ENCODE results near the gene PRDM8. TPM values are rescaled to one million over a fixed set of nuclear protein-coding genes. Genes with fewer than 3 reads are reported as not detected.

The PRDM8 gene
- total RNA-seq, 1 experiment from 2014 or later, result not detected

DNA sequence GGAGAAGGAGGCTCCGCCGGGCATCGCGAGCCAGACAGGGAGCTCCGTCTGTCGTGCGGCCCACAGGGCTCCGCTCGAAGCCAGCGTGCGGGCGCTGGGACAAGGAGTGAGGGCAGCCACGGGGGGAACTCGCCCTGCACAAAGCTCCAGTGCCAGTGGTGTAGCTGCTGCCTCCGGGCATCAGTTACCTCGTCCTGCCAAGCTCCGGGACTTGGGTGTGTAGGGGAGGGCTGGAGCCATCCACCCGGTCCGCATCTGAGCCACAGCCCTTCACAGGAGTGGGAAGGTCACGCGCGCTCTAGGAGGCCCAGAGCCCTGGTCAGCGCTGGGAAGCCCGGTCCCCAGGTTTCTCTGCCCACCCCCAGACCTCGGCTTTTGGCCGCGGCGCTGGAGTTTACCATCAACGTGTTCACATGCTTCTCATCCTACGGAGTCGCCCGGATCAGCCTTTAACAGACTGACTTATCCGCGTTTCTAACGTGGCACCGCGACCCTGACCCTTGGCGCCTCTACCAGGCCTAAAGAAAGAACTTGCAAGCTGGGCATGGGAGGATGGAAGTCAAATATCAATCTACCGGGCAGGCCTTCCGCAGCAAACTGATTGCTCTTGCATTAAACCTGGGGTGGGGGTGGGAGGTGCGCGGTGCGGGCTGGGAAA lies 8.4 kb upstream of the PRDM8 start:
- Mint-ChIP-seq H3K9me3 (no peaks in the 10 kb centered on the region), H3K27me3 (ENCODE audit: low read depth) (peaks cover 100% of the 10 kb centered on the region), H3K4me1 (peaks cover 41% of the 10 kb centered on the region), H3K36me3 (peaks cover 2% of the 10 kb centered on the region; the same call in 1 of the 2 replicates), H3K4me3 (peak overlapping the region; percentile 41), H3K27ac (no peak overlapping the region)
- ATAC-seq (no peak), DNase-seq (ENCODE audit: low spot score) (no peak)
- no peak for TF ChIP-seq NR1H2 (CRISPR knock-in tag; IDR thresholded peaks at IDR 0.05)
- TF ChIP-seq, protein P1, sequence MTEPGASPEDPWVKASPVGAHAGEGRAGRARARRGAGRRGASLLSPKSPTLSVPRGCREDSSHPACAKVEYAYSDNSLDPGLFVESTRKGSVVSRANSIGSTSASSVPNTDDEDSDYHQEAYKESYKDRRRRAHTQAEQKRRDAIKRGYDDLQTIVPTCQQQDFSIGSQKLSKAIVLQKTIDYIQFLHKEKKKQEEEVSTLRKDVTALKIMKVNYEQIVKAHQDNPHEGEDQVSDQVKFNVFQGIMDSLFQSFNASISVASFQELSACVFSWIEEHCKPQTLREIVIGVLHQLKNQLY (CRISPR knock-in tag; IDR thresholded peaks at IDR 0.05), result no peak
- TF ChIP-seq, protein P2, sequence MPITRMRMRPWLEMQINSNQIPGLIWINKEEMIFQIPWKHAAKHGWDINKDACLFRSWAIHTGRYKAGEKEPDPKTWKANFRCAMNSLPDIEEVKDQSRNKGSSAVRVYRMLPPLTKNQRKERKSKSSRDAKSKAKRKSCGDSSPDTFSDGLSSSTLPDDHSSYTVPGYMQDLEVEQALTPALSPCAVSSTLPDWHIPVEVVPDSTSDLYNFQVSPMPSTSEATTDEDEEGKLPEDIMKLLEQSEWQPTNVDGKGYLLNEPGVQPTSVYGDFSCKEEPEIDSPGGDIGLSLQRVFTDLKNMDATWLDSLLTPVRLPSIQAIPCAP (CRISPR knock-in tag; IDR thresholded peaks at IDR 0.05), result no peak
- TF ChIP-seq, protein P3, sequence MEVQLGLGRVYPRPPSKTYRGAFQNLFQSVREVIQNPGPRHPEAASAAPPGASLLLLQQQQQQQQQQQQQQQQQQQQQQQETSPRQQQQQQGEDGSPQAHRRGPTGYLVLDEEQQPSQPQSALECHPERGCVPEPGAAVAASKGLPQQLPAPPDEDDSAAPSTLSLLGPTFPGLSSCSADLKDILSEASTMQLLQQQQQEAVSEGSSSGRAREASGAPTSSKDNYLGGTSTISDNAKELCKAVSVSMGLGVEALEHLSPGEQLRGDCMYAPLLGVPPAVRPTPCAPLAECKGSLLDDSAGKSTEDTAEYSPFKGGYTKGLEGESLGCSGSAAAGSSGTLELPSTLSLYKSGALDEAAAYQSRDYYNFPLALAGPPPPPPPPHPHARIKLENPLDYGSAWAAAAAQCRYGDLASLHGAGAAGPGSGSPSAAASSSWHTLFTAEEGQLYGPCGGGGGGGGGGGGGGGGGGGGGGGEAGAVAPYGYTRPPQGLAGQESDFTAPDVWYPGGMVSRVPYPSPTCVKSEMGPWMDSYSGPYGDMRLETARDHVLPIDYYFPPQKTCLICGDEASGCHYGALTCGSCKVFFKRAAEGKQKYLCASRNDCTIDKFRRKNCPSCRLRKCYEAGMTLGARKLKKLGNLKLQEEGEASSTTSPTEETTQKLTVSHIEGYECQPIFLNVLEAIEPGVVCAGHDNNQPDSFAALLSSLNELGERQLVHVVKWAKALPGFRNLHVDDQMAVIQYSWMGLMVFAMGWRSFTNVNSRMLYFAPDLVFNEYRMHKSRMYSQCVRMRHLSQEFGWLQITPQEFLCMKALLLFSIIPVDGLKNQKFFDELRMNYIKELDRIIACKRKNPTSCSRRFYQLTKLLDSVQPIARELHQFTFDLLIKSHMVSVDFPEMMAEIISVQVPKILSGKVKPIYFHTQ (CRISPR knock-in tag; IDR thresholded peaks at IDR 0.05), result no peak
- TF ChIP-seq ZNF219 (CRISPR knock-in tag; IDR thresholded peaks at IDR 0.05; ENCODE audit: borderline replicate concordance), result no peak
- TF ChIP-seq, protein P4, sequence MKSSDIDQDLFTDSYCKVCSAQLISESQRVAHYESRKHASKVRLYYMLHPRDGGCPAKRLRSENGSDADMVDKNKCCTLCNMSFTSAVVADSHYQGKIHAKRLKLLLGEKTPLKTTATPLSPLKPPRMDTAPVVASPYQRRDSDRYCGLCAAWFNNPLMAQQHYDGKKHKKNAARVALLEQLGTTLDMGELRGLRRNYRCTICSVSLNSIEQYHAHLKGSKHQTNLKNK (CRISPR knock-in tag; IDR thresholded peaks at IDR 0.05), result no peak
- TF ChIP-seq, protein P5, sequence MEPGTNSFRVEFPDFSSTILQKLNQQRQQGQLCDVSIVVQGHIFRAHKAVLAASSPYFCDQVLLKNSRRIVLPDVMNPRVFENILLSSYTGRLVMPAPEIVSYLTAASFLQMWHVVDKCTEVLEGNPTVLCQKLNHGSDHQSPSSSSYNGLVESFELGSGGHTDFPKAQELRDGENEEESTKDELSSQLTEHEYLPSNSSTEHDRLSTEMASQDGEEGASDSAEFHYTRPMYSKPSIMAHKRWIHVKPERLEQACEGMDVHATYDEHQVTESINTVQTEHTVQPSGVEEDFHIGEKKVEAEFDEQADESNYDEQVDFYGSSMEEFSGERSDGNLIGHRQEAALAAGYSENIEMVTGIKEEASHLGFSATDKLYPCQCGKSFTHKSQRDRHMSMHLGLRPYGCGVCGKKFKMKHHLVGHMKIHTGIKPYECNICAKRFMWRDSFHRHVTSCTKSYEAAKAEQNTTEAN (CRISPR knock-in tag; IDR thresholded peaks at IDR 0.05), result no peak
- no peak for TF ChIP-seq CREM (CRISPR knock-in tag; IDR thresholded peaks at IDR 0.05)
- no peak for TF ChIP-seq TP53 (CRISPR knock-in tag; IDR thresholded peaks at IDR 0.05)
- TF ChIP-seq MYBL2 (CRISPR knock-in tag; IDR thresholded peaks at IDR 0.05), result no peak
- TF ChIP-seq, protein P6, sequence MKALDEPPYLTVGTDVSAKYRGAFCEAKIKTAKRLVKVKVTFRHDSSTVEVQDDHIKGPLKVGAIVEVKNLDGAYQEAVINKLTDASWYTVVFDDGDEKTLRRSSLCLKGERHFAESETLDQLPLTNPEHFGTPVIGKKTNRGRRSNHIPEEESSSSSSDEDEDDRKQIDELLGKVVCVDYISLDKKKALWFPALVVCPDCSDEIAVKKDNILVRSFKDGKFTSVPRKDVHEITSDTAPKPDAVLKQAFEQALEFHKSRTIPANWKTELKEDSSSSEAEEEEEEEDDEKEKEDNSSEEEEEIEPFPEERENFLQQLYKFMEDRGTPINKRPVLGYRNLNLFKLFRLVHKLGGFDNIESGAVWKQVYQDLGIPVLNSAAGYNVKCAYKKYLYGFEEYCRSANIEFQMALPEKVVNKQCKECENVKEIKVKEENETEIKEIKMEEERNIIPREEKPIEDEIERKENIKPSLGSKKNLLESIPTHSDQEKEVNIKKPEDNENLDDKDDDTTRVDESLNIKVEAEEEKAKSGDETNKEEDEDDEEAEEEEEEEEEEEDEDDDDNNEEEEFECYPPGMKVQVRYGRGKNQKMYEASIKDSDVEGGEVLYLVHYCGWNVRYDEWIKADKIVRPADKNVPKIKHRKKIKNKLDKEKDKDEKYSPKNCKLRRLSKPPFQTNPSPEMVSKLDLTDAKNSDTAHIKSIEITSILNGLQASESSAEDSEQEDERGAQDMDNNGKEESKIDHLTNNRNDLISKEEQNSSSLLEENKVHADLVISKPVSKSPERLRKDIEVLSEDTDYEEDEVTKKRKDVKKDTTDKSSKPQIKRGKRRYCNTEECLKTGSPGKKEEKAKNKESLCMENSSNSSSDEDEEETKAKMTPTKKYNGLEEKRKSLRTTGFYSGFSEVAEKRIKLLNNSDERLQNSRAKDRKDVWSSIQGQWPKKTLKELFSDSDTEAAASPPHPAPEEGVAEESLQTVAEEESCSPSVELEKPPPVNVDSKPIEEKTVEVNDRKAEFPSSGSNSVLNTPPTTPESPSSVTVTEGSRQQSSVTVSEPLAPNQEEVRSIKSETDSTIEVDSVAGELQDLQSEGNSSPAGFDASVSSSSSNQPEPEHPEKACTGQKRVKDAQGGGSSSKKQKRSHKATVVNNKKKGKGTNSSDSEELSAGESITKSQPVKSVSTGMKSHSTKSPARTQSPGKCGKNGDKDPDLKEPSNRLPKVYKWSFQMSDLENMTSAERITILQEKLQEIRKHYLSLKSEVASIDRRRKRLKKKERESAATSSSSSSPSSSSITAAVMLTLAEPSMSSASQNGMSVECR (CRISPR knock-in tag; IDR thresholded peaks at IDR 0.05; ENCODE audit: borderline replicate concordance), result no peak
- TF ChIP-seq HMGA2 (CRISPR knock-in tag; IDR thresholded peaks at IDR 0.05), result no peak
- no peak for TF ChIP-seq RORB (CRISPR knock-in tag; IDR thresholded peaks at IDR 0.05)
- TF ChIP-seq JUN (CRISPR knock-in tag; IDR thresholded peaks at IDR 0.05), result no peak
- TF ChIP-seq NFYB (CRISPR knock-in tag; conservative IDR thresholded peaks at IDR 0.05; ENCODE audit: low read depth), result no peak
- ChIA-PET POLR2A (interaction anchor here (0.7 kb wide), 1 partner anchor 25 kb away, joined by 10 read pairs; no protein-coding TSS in a partner anchor), CTCF (interaction anchor here (0.6 to 4.0 kb wide), 2 partner anchors 14 to 83 kb away, joined by 3 to 28 read pairs; no protein-coding TSS in a partner anchor)
